Neural progenitor cell (in vitro differentiated cells): ENCODE measurements around the gene SHROOM3. TPM values are rescaled to one million over a fixed set of nuclear protein-coding genes. Genes with fewer than 3 reads are reported as not detected.

Source experiments
- DNase-seq: peaks from one replicate; pipeline ENCODE4 v3.0.0-alpha.2; 2016; ENCODE audit warnings: low spot score
- H2AFZ ChIP-seq: fragments of 200-600 bp; sonication (generic); replicated peaks from 2 replicates; pipeline ENCODE4 v1.6.1; 2016; ENCODE audit warnings: antibody characterized with exemption
- H3F3A ChIP-seq: fragments of 200-600 bp; sonication (generic); 2 replicates; pipeline ENCODE4 v1.6.1; 2016; ENCODE audit warnings: antibody characterized with exemption, low read depth
- H3K27ac ChIP-seq: fragments of 200-600 bp; sonication (generic); 2 replicates; pipeline ENCODE4 v1.5.1; 2016; ENCODE audit warnings: mild to moderate bottlenecking
- H3K27me3 ChIP-seq: fragments of 200-600 bp; sonication (generic); 2 replicates; pipeline ENCODE4 v1.6.1; 2016; ENCODE audit warnings: mild to moderate bottlenecking, moderate library complexity
- H3K36me3 ChIP-seq: fragments of 200-600 bp; sonication (generic); 2 replicates; pipeline ENCODE4 v1.5.1; 2016
- H3K4me1 ChIP-seq: fragments of 200-600 bp; sonication (generic); 2 replicates; pipeline ENCODE4 v1.6.1; 2016; ENCODE audit warnings: mixed run types
- H3K4me2 ChIP-seq: fragments of 200-600 bp; sonication (generic); 2 replicates; pipeline ENCODE4 v1.6.1; 2016
- H3K4me3 ChIP-seq: fragments of 200-600 bp; sonication (generic); 2 replicates; pipeline ENCODE4 v1.5.1; 2016
- H3K79me2 ChIP-seq: fragments of 200-600 bp; sonication (generic); 2 replicates; pipeline ENCODE4 v1.6.1; 2016; ENCODE audit warnings: low read depth
- H3K9ac ChIP-seq: fragments of 200-600 bp; sonication (generic); 2 replicates; pipeline ENCODE4 v1.6.1; 2016
- H3K9me3 ChIP-seq: fragments of 200-600 bp; sonication (generic); 2 replicates; pipeline ENCODE4 v1.5.1; 2016; ENCODE audit warnings: low read depth
- H4K20me1 ChIP-seq: fragments of 200-600 bp; sonication (generic); 2 replicates; pipeline ENCODE4 v1.6.1; 2016; ENCODE audit warnings: low read depth
- H3K27ac Mint-ChIP-seq: 3 replicates; pipeline ENCODE4 v1.8.0; 2021; ENCODE audit warnings: mixed read lengths
- H3K27me3 Mint-ChIP-seq: 2 replicates; pipeline ENCODE4 v1.8.0; 2022; ENCODE audit warnings: low read depth, mild to moderate bottlenecking, inconsistent platforms, moderate library complexity, mixed read lengths; ENCODE audit not compliant: insufficient read depth
- H3K36me3 Mint-ChIP-seq: 3 replicates; pipeline ENCODE4 v1.8.0; 2021; ENCODE audit warnings: mixed read lengths
- H3K4me1 Mint-ChIP-seq: 3 replicates; pipeline ENCODE4 v1.8.0; 2021; ENCODE audit warnings: mixed read lengths
- H3K4me3 Mint-ChIP-seq: 3 replicates; pipeline ENCODE4 v1.8.0; 2021; ENCODE audit warnings: mild to moderate bottlenecking, moderate library complexity, mixed read lengths
- H3K9me3 Mint-ChIP-seq: 3 replicates; pipeline ENCODE4 v1.8.0; 2020; ENCODE audit warnings: mixed read lengths
- EZH2 ChIP-seq: fragments of 200-600 bp; sonication (generic); IDR thresholded peaks from 2 replicates; pipeline ENCODE4 v1.6.1; 2017; ENCODE audit warnings: antibody characterized with exemption, mild to moderate bottlenecking, moderate library complexity
- EZH2phosphoT487 ChIP-seq: fragments of 200-600 bp; sonication (generic); IDR thresholded peaks from 2 replicates; pipeline ENCODE4 v1.6.1; 2017; ENCODE audit warnings: antibody characterized with exemption
- total RNA-seq: library from RNA; depleted of rRNA; stranded (reverse); fragments of >200 nt; gene quantifications from 2 replicates; pipeline ENCODE4 v1.2.3, GENCODE V29; 2015; ENCODE audit warnings: low replicate concordance
- TF ChIP-seq, protein P1 (sequence below): fragments of 200-600 bp; sonication (generic); IDR thresholded peaks from 2 replicates; pipeline ENCODE4 v1.5.1; 2017; ENCODE audit warnings: antibody characterized with exemption, mild to moderate bottlenecking

SHROOM3 gene
- total RNA-seq, 1 donor from 2014 or later: 36.6 TPM

DNA sequence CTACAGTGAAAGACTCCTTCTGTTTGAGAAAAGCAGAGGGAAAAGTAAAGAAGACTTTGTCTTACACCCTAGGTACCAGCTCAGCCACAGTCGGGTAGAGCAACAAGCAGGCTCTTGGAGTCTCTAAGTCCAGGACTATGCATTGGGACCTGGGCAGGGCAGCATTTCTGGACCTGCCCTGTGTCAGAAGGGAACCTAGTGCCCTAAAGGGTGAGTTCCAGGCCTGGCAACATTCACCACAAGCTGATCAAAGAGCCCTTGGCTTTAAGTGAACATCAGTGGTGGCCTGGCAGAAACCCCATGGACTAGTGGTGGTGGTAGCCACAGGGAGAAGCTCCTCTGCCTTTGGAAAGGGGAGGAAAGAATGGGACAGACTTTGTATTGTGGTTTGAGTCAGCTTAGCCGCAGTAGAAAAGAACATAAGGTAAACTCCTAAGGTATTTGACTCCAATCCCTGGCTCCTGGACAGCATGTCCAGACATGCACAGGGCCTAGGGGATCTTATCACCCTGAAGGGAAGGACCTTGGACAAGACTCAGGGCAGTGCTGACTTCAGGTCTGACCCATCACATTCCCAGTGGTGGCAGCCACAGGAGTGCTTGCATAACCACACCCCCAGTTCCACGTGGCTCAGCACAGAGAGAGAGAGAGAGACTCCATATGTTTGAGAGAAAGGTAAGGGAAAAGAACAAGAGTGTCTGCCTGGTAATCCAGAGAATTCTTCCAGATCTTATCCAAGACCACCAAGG, 46.7 kb upstream of the SHROOM3 start:
- H3K4me2 ChIP-seq: no peak overlapping the region
- H3K79me2 ChIP-seq: no peaks in the 10 kb centered on the region

DNA sequence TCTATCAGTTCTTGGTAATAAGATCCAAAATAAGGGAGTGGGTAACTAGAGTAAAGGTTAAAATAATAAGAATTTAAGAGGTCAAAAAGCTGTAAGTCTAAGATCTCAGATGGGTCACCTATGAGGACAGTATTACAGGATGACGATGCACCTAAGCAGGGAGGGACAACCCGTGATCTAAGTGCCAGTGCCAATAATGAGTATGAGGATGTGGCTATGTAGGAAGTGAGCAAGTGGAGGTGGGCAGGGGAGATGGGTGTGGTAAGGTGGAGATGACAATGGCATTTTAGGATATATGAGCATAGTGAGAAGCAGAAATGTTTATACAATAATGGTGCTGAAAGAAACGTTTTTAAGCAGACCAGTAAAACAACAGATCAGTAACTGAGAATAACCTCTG, 33.4 kb upstream of the SHROOM3 start:
- Histone ChIP-seq H3K4me2 (no peak overlapping the region), H3F3A (no peaks in the 10 kb centered on the region), H2AFZ (no peak overlapping the region), H4K20me1 (no peaks in the 10 kb centered on the region), H3K4me1 (no peaks in the 10 kb centered on the region), H3K27me3 (no peaks in the 10 kb centered on the region), H3K9me3 (no peaks in the 10 kb centered on the region), H3K27ac (no peak overlapping the region), H3K79me2 (no peaks in the 10 kb centered on the region), H3K36me3 (no peaks in the 10 kb centered on the region), H3K4me3 (no peak overlapping the region), H3K9ac (no peak overlapping the region)
- no peak overlapping the region for H3K4me3 Mint-ChIP-seq
- no peaks in the 10 kb centered on the region for H3K9me3 Mint-ChIP-seq
- TF ChIP-seq, protein P1, sequence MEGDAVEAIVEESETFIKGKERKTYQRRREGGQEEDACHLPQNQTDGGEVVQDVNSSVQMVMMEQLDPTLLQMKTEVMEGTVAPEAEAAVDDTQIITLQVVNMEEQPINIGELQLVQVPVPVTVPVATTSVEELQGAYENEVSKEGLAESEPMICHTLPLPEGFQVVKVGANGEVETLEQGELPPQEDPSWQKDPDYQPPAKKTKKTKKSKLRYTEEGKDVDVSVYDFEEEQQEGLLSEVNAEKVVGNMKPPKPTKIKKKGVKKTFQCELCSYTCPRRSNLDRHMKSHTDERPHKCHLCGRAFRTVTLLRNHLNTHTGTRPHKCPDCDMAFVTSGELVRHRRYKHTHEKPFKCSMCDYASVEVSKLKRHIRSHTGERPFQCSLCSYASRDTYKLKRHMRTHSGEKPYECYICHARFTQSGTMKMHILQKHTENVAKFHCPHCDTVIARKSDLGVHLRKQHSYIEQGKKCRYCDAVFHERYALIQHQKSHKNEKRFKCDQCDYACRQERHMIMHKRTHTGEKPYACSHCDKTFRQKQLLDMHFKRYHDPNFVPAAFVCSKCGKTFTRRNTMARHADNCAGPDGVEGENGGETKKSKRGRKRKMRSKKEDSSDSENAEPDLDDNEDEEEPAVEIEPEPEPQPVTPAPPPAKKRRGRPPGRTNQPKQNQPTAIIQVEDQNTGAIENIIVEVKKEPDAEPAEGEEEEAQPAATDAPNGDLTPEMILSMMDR: no peak
- no peak for TF ChIP-seq EZH2phosphoT487
- TF ChIP-seq EZH2: no peak
- peaks cover 3% of the 10 kb centered on the region for H3K27me3 Mint-ChIP-seq
- DNase-seq: no peak
- H3K36me3 Mint-ChIP-seq: no peaks in the 10 kb centered on the region
- no peak overlapping the region for H3K27ac Mint-ChIP-seq
- no peaks in the 10 kb centered on the region for H3K4me1 Mint-ChIP-seq

More for the DNA sequence above, 46.7 kb upstream of the SHROOM3 start:
- Histone ChIP-seq H4K20me1 (no peaks in the 10 kb centered on the region), H3K9ac (no peak overlapping the region), H3K27me3 (no peaks in the 10 kb centered on the region), H3F3A (no peaks in the 10 kb centered on the region), H2AFZ (no peak overlapping the region), H3K27ac (no peak overlapping the region), H3K36me3 (no peaks in the 10 kb centered on the region), H3K4me1 (no peaks in the 10 kb centered on the region), H3K9me3 (no peaks in the 10 kb centered on the region), H3K4me3 (no peak overlapping the region)
- H3K27ac Mint-ChIP-seq: no peak overlapping the region
- peaks cover 17% of the 10 kb centered on the region for H3K9me3 Mint-ChIP-seq
- no peaks in the 10 kb centered on the region for H3K4me1 Mint-ChIP-seq
- no peaks in the 10 kb centered on the region for H3K36me3 Mint-ChIP-seq
- H3K4me3 Mint-ChIP-seq: no peak overlapping the region
- DNase-seq: no peak
- TF ChIP-seq, protein P1: no peak
- TF ChIP-seq EZH2phosphoT487: no peak
- H3K27me3 Mint-ChIP-seq: peaks cover under 1% of the 10 kb centered on the region

DNA sequence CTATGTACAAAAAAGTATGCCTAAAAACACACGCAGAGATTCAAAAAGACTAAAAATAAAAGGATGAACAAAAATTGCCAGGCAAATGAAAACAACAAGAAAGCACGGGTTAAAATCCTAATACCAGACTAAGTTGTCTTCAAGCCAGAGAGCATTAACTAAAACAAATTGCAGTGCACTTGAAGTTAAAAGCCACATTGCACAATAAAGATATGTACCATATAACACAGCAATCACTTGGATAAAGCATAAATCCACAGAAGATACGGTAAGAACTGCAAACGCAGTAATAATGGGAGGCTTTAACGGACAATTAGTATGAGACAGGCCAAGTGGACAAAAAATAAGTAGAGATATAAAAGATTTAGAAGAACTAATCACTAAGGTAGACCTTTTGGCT, 28.9 kb upstream of the SHROOM3 start:
- H3K4me2 ChIP-seq: no peak overlapping the region
- H3K4me3 Mint-ChIP-seq: no peak overlapping the region

More for the DNA sequence above, 28.9 kb upstream of the SHROOM3 start:
- Mint-ChIP-seq H3K27ac (no peak overlapping the region), H3K27me3 (no peaks in the 10 kb centered on the region), H3K4me1 (no peaks in the 10 kb centered on the region), H3K36me3 (no peaks in the 10 kb centered on the region), H3K9me3 (no peaks in the 10 kb centered on the region)
- Histone ChIP-seq H3K27me3 (no peaks in the 10 kb centered on the region), H3K4me1 (no peaks in the 10 kb centered on the region), H4K20me1 (no peaks in the 10 kb centered on the region), H3F3A (no peaks in the 10 kb centered on the region), H3K79me2 (no peaks in the 10 kb centered on the region), H2AFZ (no peak overlapping the region), H3K27ac (no peak overlapping the region), H3K9ac (no peak overlapping the region), H3K4me3 (no peak overlapping the region), H3K36me3 (no peaks in the 10 kb centered on the region), H3K9me3 (no peaks in the 10 kb centered on the region)
- no peak for DNase-seq
- TF ChIP-seq, protein P1: no peak
